Activated CD8-positive, alpha-beta memory T cell treated with anti-CD3 and anti-CD28 coated beads, Interleukin-2, amount 10 ng/mL, durations not matched to agents 7 days and 5 days (primary cell): Measurements from ENCODE around the gene KANSL1. TPM values are rescaled to one million over a fixed set of nuclear protein-coding genes. Genes with fewer than 3 reads are reported as not detected.

Experiments used
- ATAC-seq: fragments of 150-1000 bp; cut with Tn5 transposase; one replicate; pipeline ENCODE4 v1.10.0; 2021; ENCODE audit warnings: moderate library complexity
- CTCF ChIA-PET: fragments of 350-600 bp; sonication (Branson Sonifier 250); formaldehyde crosslinking; loops from one replicate; lab custom pipeline; 2021; ENCODE audit warnings: antibody characterized with exemption; lab: Charles Lee
- DNase-seq: peaks from one replicate; pipeline ENCODE4 v3.0.0-alpha.2; 2020
- H3K27ac Mint-ChIP-seq: one replicate; pipeline ENCODE4 v1.8.0; 2021; ENCODE audit warnings: mild to moderate bottlenecking, mixed read lengths
- H3K27me3 Mint-ChIP-seq: one replicate; pipeline ENCODE4 v1.8.0; 2021; ENCODE audit warnings: mixed read lengths
- H3K36me3 Mint-ChIP-seq: one replicate; pipeline ENCODE4 v1.8.0; 2021; ENCODE audit warnings: mild to moderate bottlenecking, mixed read lengths
- H3K4me1 Mint-ChIP-seq: one replicate; pipeline ENCODE4 v1.8.0; 2021; ENCODE audit warnings: mixed read lengths
- H3K4me3 Mint-ChIP-seq: one replicate; pipeline ENCODE4 v1.8.0; 2021; ENCODE audit warnings: mild to moderate bottlenecking, moderate library complexity, mixed read lengths
- H3K9me3 Mint-ChIP-seq: one replicate; pipeline ENCODE4 v1.8.0; 2022; ENCODE audit warnings: low read depth, mixed read lengths
- total RNA-seq, 2 experiments: library from RNA; stranded (reverse); gene quantifications; one replicate each; pipeline ENCODE4 v1.2.3, GENCODE V29; 2021

Gene KANSL1
- total RNA-seq, 2 experiments from 2014 or later, result 85.7 to 132 TPM

- ATAC-seq (no peak), DNase-seq (no peak)
- peaks cover 52% of the 10 kb centered on the region for H3K4me1 Mint-ChIP-seq
- H3K27me3 Mint-ChIP-seq, result no peaks in the 10 kb centered on the region
- H3K4me3 Mint-ChIP-seq, result no peak overlapping the region
- peaks cover 15% of the 10 kb centered on the region for H3K36me3 Mint-ChIP-seq
- no peaks in the 10 kb centered on the region for H3K9me3 Mint-ChIP-seq
- H3K27ac Mint-ChIP-seq, result no peak overlapping the region
- CTCF ChIA-PET, result interaction anchor here (0.6 to 5.5 kb wide), 6 partner anchors 8 to 155 kb away, joined by 3 to 53 read pairs (median 6); no protein-coding TSS in a partner anchor
Observed at GRCh38 chr17:46199379-46199778, 6.2 kb upstream of the KANSL1 start.

GRCh38 chr17:46198233-46198632, 5.0 kb upstream of the KANSL1 start:
- no peak for ATAC-seq
- Mint-ChIP-seq H3K4me3 (no peak overlapping the region), H3K9me3 (no peaks in the 10 kb centered on the region), H3K27ac (no peak overlapping the region), H3K27me3 (no peaks in the 10 kb centered on the region), H3K36me3 (peaks cover 13% of the 10 kb centered on the region), H3K4me1 (peaks cover 56% of the 10 kb centered on the region)
- DNase-seq, result no peak
- CTCF ChIA-PET, result interaction anchor here (0.7 to 5.5 kb wide), 7 partner anchors 9 to 366 kb away, joined by 3 to 53 read pairs (median 5); no protein-coding TSS in a partner anchor

- peak overlapping the region; percentile 24 for H3K27ac Mint-ChIP-seq
- DNase-seq (no peak), ATAC-seq (no peak)
- H3K9me3 Mint-ChIP-seq, result no peaks in the 10 kb centered on the region
- H3K36me3 Mint-ChIP-seq, result peaks cover 13% of the 10 kb centered on the region
- no peak overlapping the region for H3K4me3 Mint-ChIP-seq
- no peaks in the 10 kb centered on the region for H3K27me3 Mint-ChIP-seq
- H3K4me1 Mint-ChIP-seq, result peaks cover 54% of the 10 kb centered on the region
- CTCF ChIA-PET, result interaction anchor here (0.7 to 5.5 kb wide), 3 partner anchors 9 to 366 kb away, joined by 3 to 53 read pairs (median 5); no protein-coding TSS in a partner anchor
Observed at GRCh38 chr17:46197530-46197929, 4.3 kb upstream of the KANSL1 start.

GRCh38 chr17:46195939-46196716, 2.9 kb upstream of the KANSL1 start:
- no peak for DNase-seq
- CTCF ChIA-PET, result interaction anchor here (0.9 to 2.0 kb wide), 3 partner anchors 10 to 17 kb away, joined by 5 to 7 read pairs (median 5); no protein-coding TSS in a partner anchor
- no peaks in the 10 kb centered on the region for H3K27me3 Mint-ChIP-seq
- H3K4me3 Mint-ChIP-seq, result no peak overlapping the region
- H3K9me3 Mint-ChIP-seq, result no peaks in the 10 kb centered on the region
- H3K36me3 Mint-ChIP-seq, result peaks cover 19% of the 10 kb centered on the region
- H3K4me1 Mint-ChIP-seq, result peaks cover 52% of the 10 kb centered on the region
- no peak for ATAC-seq
- peak overlapping the region; percentile 98 for H3K27ac Mint-ChIP-seq

- Mint-ChIP-seq H3K4me3 (peak overlapping the region; percentile 85), H3K27me3 (no peaks in the 10 kb centered on the region), H3K9me3 (no peaks in the 10 kb centered on the region), H3K36me3 (peaks cover 22% of the 10 kb centered on the region), H3K27ac (peak overlapping the region; percentile 98), H3K4me1 (peaks cover 54% of the 10 kb centered on the region)
- DNase-seq (no peak), ATAC-seq (no peak)
- CTCF ChIA-PET, result interaction anchor here (0.9 to 2.0 kb wide), 3 partner anchors 11 to 18 kb away, joined by 5 to 7 read pairs (median 5); no protein-coding TSS in a partner anchor
Observed at GRCh38 chr17:46195217-46195855, 2.1 kb upstream of the KANSL1 start.

GRCh38 chr17:46194393-46195216, 1.4 kb upstream of the KANSL1 start:
- Mint-ChIP-seq H3K4me3 (peak overlapping the region; percentile 85), H3K36me3 (peaks cover 26% of the 10 kb centered on the region), H3K4me1 (peaks cover 59% of the 10 kb centered on the region), H3K27me3 (no peaks in the 10 kb centered on the region), H3K27ac (peak overlapping the region; percentile 98), H3K9me3 (no peaks in the 10 kb centered on the region)
- DNase-seq (peak; percentile 85), ATAC-seq (peak; percentile 16)
- CTCF ChIA-PET, result interaction anchor here (0.6 to 3.8 kb wide), 9 partner anchors 12 to 1337 kb away, joined by 3 to 55 read pairs (median 12); no protein-coding TSS in a partner anchor

- H3K27me3 Mint-ChIP-seq, result no peaks in the 10 kb centered on the region
- peak; percentile 97 for DNase-seq
- H3K4me1 Mint-ChIP-seq, result peaks cover 62% of the 10 kb centered on the region
- H3K4me3 Mint-ChIP-seq, result peak overlapping the region; percentile 85
- H3K9me3 Mint-ChIP-seq, result no peaks in the 10 kb centered on the region
- ATAC-seq, result peak; percentile 74
- CTCF ChIA-PET, result interaction anchor here (0.6 to 3.8 kb wide), 20 partner anchors 10 to 1336 kb away, joined by 3 to 55 read pairs (median 5); no protein-coding TSS in a partner anchor
- H3K27ac Mint-ChIP-seq, result peak overlapping the region; percentile 98
- peaks cover 25% of the 10 kb centered on the region for H3K36me3 Mint-ChIP-seq
Observed at GRCh38 chr17:46193626-46194392, 580 bp upstream of the KANSL1 start.

GRCh38 chr17:46192439-46193150, 634 bp downstream of the KANSL1 start:
- CTCF ChIA-PET, result interaction anchor here (0.5 to 3.8 kb wide), 27 partner anchors 8 to 607 kb away, joined by 3 to 55 read pairs (median 5); no protein-coding TSS in a partner anchor
- ATAC-seq (peak; percentile 9), DNase-seq (peak; percentile 81)
- H3K4me3 Mint-ChIP-seq, result peak overlapping the region; percentile 85
- no peaks in the 10 kb centered on the region for H3K9me3 Mint-ChIP-seq
- H3K36me3 Mint-ChIP-seq, result peaks cover 28% of the 10 kb centered on the region
- H3K27ac Mint-ChIP-seq, result peak overlapping the region; percentile 87
- no peaks in the 10 kb centered on the region for H3K27me3 Mint-ChIP-seq
- H3K4me1 Mint-ChIP-seq, result peaks cover 67% of the 10 kb centered on the region

- H3K27ac Mint-ChIP-seq, result peak overlapping the region; percentile 87
Observed at GRCh38 chr17:46192189-46192438, 1.1 kb downstream of the KANSL1 start.

GRCh38 chr17:46191322-46192188, 1.7 kb downstream of the KANSL1 start:
- Mint-ChIP-seq H3K4me1 (peaks cover 69% of the 10 kb centered on the region), H3K9me3 (no peaks in the 10 kb centered on the region), H3K36me3 (peaks cover 22% of the 10 kb centered on the region), H3K27me3 (no peaks in the 10 kb centered on the region), H3K4me3 (peak overlapping the region; percentile 85), H3K27ac (peak overlapping the region; percentile 87)
- ATAC-seq (no peak), DNase-seq (peak; percentile 61)
- CTCF ChIA-PET, result interaction anchor here (1.4 to 3.8 kb wide), 4 partner anchors 19 to 147 kb away, joined by 7 to 55 read pairs (median 18); no protein-coding TSS in a partner anchor

More at GRCh38 chr17:46192189-46192438, 1.1 kb downstream of the KANSL1 start:
- Mint-ChIP-seq H3K4me1 (peaks cover 68% of the 10 kb centered on the region), H3K27me3 (no peaks in the 10 kb centered on the region), H3K9me3 (no peaks in the 10 kb centered on the region), H3K36me3 (peaks cover 24% of the 10 kb centered on the region), H3K4me3 (peak overlapping the region; percentile 85)
- DNase-seq (no peak), ATAC-seq (no peak)
- CTCF ChIA-PET, result interaction anchor here (1.4 to 3.8 kb wide), 4 partner anchors 19 to 148 kb away, joined by 7 to 55 read pairs (median 18); no protein-coding TSS in a partner anchor

GRCh38 chr17:46190763-46191162, 2.5 kb downstream of the KANSL1 start:
- CTCF ChIA-PET, result no interaction called here

More at GRCh38 chr17:46190763-46191162, 2.5 kb downstream of the KANSL1 start:
- H3K36me3 Mint-ChIP-seq, result peaks cover 22% of the 10 kb centered on the region
- DNase-seq (no peak), ATAC-seq (no peak)
- peaks cover 67% of the 10 kb centered on the region for H3K4me1 Mint-ChIP-seq
- H3K27ac Mint-ChIP-seq, result peak overlapping the region; percentile 77
- no peaks in the 10 kb centered on the region for H3K27me3 Mint-ChIP-seq
- peak overlapping the region; percentile 85 for H3K4me3 Mint-ChIP-seq
- no peaks in the 10 kb centered on the region for H3K9me3 Mint-ChIP-seq
